Right atrium auricular region (tissue), 2 donors: ENCODE data around the gene KRTAP21-2. TPM values are rescaled to one million over a fixed set of nuclear protein-coding genes. Genes with fewer than 3 reads are reported as not detected.

Experiments
- DNase-seq: peaks from one replicate; pipeline ENCODE4 v3.0.0-alpha.2; 2019; ENCODE audit warnings: low spot score
- H3K27ac ChIP-seq, 2 donors: fragments of 200-600 bp; sonication (generic); 1 replicate in 1 of 2; 2 replicates in 1 of 2; pipeline ENCODE4 v1.5.1; 2016 to 2019
- H3K27me3 ChIP-seq, 2 donors: fragments of 200-600 bp; sonication (generic); one replicate each; pipeline versions ENCODE4 v1.5.1 to v1.6.0; 2017 to 2019
- H3K36me3 ChIP-seq: fragments of 200-600 bp; sonication (generic); one replicate; pipeline ENCODE4 v1.5.1; 2016
- H3K4me1 ChIP-seq, 2 donors: fragments of 200-600 bp; sonication (generic); one replicate each; pipeline versions ENCODE4 v1.5.1 to v1.6.0; 2017 to 2019
- H3K4me3 ChIP-seq, 2 donors: fragments of 200-600 bp; sonication (generic); 1 replicate in 1 of 2; 2 replicates in 1 of 2; pipeline ENCODE4 v1.5.1; 2017 to 2019; ENCODE audit warnings: mild to moderate bottlenecking in 1 of 2, moderate library complexity in 1 of 2
- H3K9me3 ChIP-seq, 2 donors: fragments of 200-600 bp; sonication (generic); one replicate each; pipeline ENCODE4 v1.5.1; 2019
- CTCF ChIP-seq, 2 donors: fragments of 200-600 bp; sonication (generic); IDR thresholded peaks; one replicate each; pipeline ENCODE4 v1.5.1; 2019; ENCODE audit warnings: antibody characterized with exemption in 2 of 2
- total RNA-seq, 2 donors: library from RNA; depleted of rRNA; stranded (reverse); fragments of >200 nt; gene quantifications; one replicate each; pipeline ENCODE4 v1.1.0, GENCODE V29; 2016

The KRTAP21-2 gene
- not detected for total RNA-seq

DNA sequence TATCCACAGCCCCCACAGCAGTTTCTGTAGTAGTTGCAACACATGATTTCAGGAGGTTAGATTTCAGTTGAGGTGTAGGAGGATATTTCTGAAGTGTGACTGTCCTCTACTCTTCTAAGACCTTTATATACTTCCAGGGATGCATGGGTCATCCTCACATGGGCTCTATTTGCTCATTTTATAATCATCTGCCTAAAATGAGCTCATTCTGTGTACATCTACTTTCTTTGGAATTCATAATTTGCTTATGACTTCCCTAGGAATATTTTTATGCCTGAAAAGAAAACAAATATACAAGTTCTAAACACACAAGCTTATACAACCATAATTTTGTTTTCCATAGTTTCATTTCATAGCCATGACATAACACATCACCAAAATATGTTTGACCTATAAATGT is at the start of gene KRTAP21-2:
KRTAP21-2 (minus strand) TSS at position 101 of the 400 bp plus-strand sequence; CDS start at position 44, 57 bp downstream.
- no peak for DNase-seq
- H3K27ac ChIP-seq, result no peak within 1 kb of the TSS
- TF ChIP-seq CTCF (IDR thresholded peaks at IDR 0.05), result no peak
- H3K27me3 ChIP-seq, result no peaks in the 10 kb centered on the region
- no peaks in the 10 kb centered on the region for H3K9me3 ChIP-seq
- H3K4me1 ChIP-seq, result no peaks in the 10 kb centered on the region
- no peak within 1 kb of the TSS for H3K4me3 ChIP-seq
- no peaks in the 10 kb centered on the region for H3K36me3 ChIP-seq

GRCh38 chr21:30793581-30794314 is 46.7 kb upstream of the KRTAP21-2 start:
- Histone ChIP-seq H3K27me3 (no peaks in the 10 kb centered on the region), H3K27ac (no peak overlapping the region), H3K36me3 (no peaks in the 10 kb centered on the region), H3K9me3 (no peaks in the 10 kb centered on the region), H3K4me3 (no peak overlapping the region), H3K4me1 (no peaks in the 10 kb centered on the region)
- no peak for TF ChIP-seq CTCF (IDR thresholded peaks at IDR 0.05)
- DNase-seq, result no peak

DNA sequence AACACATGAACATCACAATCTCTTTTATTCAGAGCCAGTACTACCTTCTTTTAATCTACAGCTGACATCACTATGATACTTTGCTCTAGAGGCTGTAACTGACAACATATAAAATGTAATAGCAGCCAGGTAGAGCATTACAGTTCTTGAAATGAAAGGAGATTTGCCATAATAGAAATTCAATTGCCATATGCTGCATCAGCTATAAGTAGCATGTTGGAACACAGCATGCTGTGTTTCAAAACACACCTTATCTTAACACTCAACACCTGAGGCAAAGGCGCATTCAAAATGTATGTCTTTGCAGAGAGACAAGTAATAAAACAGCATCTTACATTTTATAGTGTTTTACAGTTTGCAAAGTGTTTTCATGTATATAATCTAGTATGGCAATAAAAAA is 32.2 kb upstream of the KRTAP21-2 start:
- no peak for DNase-seq
- H3K4me3 ChIP-seq, result no peak overlapping the region
- H3K4me1 ChIP-seq, result no peaks in the 10 kb centered on the region
- no peak overlapping the region for H3K27ac ChIP-seq
- no peak for TF ChIP-seq CTCF (IDR thresholded peaks at IDR 0.05)
- H3K36me3 ChIP-seq, result no peaks in the 10 kb centered on the region
- H3K9me3 ChIP-seq, result peaks cover 0 to 5% of the 10 kb centered on the region in 2 donors
- H3K27me3 ChIP-seq, result no peaks in the 10 kb centered on the region

DNA sequence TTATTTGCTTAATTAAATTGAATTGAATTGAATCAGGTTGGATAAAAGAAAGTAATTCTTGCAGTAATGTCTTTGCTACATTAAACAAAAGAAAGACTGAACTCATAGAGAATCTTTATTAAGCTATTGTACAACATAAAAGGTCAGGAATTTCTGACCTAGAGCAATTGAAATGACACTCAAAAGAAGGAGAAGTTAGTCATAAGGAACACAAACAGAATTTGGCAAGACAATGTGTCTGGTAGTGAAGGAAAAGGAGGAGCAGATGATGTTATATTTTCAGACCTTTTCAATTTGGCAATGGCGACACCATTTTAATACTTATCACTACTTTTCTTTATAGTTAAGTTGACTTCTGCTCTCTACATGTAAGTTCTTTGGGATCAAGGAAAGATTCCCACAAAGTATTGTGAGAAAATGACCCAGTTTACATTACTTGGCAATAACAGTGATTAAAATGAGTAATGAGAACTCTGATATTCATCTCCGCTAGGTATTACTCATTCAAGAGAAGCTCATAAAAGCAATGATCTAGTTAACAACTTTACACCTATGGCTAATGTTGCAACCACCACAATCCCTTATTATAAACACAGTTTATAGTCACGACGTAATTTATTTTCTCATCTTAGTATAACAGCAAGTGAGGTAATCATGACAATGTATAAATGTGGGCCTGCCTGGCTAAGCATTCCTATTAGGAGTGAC is 22.8 kb upstream of the KRTAP21-2 start:
- H3K9me3 ChIP-seq, result peaks cover 0 to under 1% of the 10 kb centered on the region in 2 donors
- H3K27ac ChIP-seq, result no peak overlapping the region
- TF ChIP-seq CTCF (IDR thresholded peaks at IDR 0.05), result no peak
- DNase-seq, result no peak
- H3K36me3 ChIP-seq, result no peaks in the 10 kb centered on the region
- no peak overlapping the region for H3K4me3 ChIP-seq
- H3K27me3 ChIP-seq, result no peaks in the 10 kb centered on the region
- no peaks in the 10 kb centered on the region for H3K4me1 ChIP-seq

DNA sequence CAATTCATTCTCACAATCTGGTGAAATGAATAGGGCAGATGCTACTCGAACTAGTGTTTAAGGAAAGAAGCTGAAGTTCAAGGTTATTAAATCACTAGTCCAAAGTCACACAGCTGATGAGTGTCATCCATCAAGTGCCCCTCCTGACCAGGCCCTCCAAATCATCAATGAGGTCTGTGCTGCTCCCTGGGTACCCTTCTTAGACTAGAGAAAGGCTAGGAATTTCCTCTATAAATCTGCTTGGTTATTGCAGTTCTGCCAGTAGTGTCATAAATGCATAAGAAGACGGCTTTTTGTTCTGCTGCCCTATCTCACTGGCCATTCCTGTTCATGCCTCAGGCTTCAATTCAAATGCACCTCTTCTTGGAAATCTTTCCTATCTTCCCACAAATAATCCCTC is 13.7 kb upstream of the KRTAP21-2 start:
- no peak for DNase-seq
- Histone ChIP-seq H3K27me3 (no peaks in the 10 kb centered on the region), H3K36me3 (no peaks in the 10 kb centered on the region), H3K4me1 (no peaks in the 10 kb centered on the region), H3K27ac (no peak overlapping the region), H3K9me3 (no peaks in the 10 kb centered on the region), H3K4me3 (no peak overlapping the region)
- TF ChIP-seq CTCF (IDR thresholded peaks at IDR 0.05), result no peak
